ENCODE data around the gene MID1IP1. TPM values are rescaled to one million over a fixed set of nuclear protein-coding genes. Genes with fewer than 3 reads are reported as not detected.

MID1IP1 gene
- total RNA-seq, 3 donors from 2014 or later (not counting 1 experiment from before 2014, with no cell fraction given), result 7.2 to 19.1 (median 14.4) TPM

DNA sequence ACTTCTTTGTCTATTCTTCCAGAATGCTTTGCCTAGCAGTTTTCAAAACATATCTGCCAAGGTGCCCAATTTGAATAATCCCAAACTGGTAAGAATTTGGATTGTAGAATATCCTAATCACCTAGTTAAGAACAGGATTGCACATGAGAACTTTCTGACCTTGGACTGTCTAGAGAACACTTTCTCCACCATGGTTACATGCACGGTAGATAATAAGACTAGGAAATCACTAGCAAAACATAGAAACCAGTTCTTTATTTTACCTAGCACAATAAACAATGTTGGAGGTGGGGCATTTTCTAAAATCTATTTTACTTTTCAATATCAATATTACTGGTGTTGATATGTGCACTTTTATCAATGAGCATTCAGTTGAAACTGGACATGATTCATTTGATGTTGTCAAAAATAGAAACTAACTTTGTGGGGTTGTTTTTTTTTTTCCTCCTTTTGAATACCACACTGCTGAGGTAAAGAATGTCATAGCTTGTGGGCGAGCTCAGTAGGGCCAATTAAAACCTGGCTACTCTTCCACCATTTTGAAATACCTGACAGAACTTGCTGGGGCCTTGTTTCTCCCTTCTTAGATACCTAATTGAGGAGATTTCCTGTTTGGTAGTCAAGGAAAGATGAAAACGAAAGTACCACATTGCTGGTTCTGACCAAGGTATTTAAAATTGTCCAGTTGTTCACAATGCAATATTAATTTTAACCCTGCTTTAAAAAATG, 10.4 kb downstream of the MID1IP1 start:
- ATAC-seq, result peak in 2 of 3 donors; percentile 40 to 42
- no peaks in the 10 kb centered on the region for H3K27me3 Mint-ChIP-seq (ENCODE audit: low read depth in 2 of 2)
- peaks cover 7% of the 10 kb centered on the region for H3K4me1 ChIP-seq (ENCODE audit: control insufficient read depth, insufficient read depth, low read length)
- no peaks in the 10 kb centered on the region for H3K36me3 ChIP-seq (ENCODE audit: control insufficient read depth, insufficient read depth, low read length)
- no peaks in the 10 kb centered on the region for H3K36me3 Mint-ChIP-seq
- peak in 1 of 2 donors; percentile 60 for DNase-seq
- H3K4me3 ChIP-seq (ENCODE audit: low read length), result no peak overlapping the region
- intact Hi-C loops (cut with micrococcal nuclease), result no loop called here
- WGBS (ENCODE audit: insufficient coverage), result no CpG with 5 or more reads among the region's 3 CpGs
- no peaks in the 10 kb centered on the region for H3K9me3 Mint-ChIP-seq
- H3K4me3 Mint-ChIP-seq, result peak overlapping the region; percentile 75
- H3K4me1 Mint-ChIP-seq, result peaks cover 21 to 22% of the 10 kb centered on the region in 2 donors
- no peaks in the 10 kb centered on the region for H3K9me3 ChIP-seq (ENCODE audit: control insufficient read depth, insufficient read depth, low read length)
- H3K27ac ChIP-seq (ENCODE audit: low read length), result peak overlapping the region; percentile 57
- peak overlapping the region; percentile 74 to 77 for H3K27ac Mint-ChIP-seq
- TF ChIP-seq, protein P1, sequence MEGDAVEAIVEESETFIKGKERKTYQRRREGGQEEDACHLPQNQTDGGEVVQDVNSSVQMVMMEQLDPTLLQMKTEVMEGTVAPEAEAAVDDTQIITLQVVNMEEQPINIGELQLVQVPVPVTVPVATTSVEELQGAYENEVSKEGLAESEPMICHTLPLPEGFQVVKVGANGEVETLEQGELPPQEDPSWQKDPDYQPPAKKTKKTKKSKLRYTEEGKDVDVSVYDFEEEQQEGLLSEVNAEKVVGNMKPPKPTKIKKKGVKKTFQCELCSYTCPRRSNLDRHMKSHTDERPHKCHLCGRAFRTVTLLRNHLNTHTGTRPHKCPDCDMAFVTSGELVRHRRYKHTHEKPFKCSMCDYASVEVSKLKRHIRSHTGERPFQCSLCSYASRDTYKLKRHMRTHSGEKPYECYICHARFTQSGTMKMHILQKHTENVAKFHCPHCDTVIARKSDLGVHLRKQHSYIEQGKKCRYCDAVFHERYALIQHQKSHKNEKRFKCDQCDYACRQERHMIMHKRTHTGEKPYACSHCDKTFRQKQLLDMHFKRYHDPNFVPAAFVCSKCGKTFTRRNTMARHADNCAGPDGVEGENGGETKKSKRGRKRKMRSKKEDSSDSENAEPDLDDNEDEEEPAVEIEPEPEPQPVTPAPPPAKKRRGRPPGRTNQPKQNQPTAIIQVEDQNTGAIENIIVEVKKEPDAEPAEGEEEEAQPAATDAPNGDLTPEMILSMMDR (IDR thresholded peaks at IDR 0.05), result no peak
- no peaks in the 10 kb centered on the region for H3K27me3 ChIP-seq (ENCODE audit: control insufficient read depth, insufficient read depth, low read length)

DNA sequence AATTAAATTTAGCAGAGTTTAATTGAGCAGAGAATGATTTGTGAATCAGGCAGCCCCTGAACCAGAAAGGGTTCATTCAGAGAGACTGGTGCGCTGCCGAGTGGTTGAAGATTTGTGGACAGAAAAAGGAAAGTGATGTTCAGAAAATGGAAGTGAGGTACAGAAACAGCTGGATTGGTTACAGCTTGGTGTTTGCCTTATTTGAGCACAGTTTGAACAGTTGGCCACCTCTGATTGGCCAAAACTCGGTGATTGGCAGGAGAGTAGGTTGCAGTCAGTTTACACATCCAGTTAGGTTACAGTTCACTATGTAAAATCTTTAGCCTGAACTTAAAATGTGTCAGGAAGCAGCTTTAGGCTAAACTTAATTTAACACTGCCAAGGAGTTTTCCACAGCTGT, 14.9 kb downstream of the MID1IP1 start:
- no peak overlapping the region for H3K4me3 ChIP-seq (ENCODE audit: low read length)
- peaks cover 15 to 16% of the 10 kb centered on the region in 2 donors for H3K4me1 Mint-ChIP-seq
- peak overlapping the region in 1 of 2 donors; percentile 65 for H3K27ac Mint-ChIP-seq
- no peak overlapping the region for H3K4me3 Mint-ChIP-seq
- H3K27me3 ChIP-seq (ENCODE audit: control insufficient read depth, insufficient read depth, low read length), result no peaks in the 10 kb centered on the region
- no peaks in the 10 kb centered on the region for H3K36me3 Mint-ChIP-seq
- 27% methylated on average over 3 of the region's 3 CpGs for WGBS (ENCODE audit: insufficient coverage)
- ATAC-seq (peak in 1 of 3 donors; percentile 26), DNase-seq (peak in 1 of 2 donors; percentile 63)
- peaks cover 0 to 3% of the 10 kb centered on the region in 2 donors for H3K27me3 Mint-ChIP-seq (ENCODE audit: low read depth in 2 of 2)
- H3K9me3 Mint-ChIP-seq, result no peaks in the 10 kb centered on the region
- H3K27ac ChIP-seq (ENCODE audit: low read length), result peak overlapping the region; percentile 38
- TF ChIP-seq, protein P1 (IDR thresholded peaks at IDR 0.05), result no peak
- intact Hi-C loops (cut with micrococcal nuclease), result no loop called here
- peaks cover 13% of the 10 kb centered on the region for H3K4me1 ChIP-seq (ENCODE audit: control insufficient read depth, insufficient read depth, low read length)
- H3K36me3 ChIP-seq (ENCODE audit: control insufficient read depth, insufficient read depth, low read length), result no peaks in the 10 kb centered on the region
- H3K9me3 ChIP-seq (ENCODE audit: control insufficient read depth, insufficient read depth, low read length), result no peaks in the 10 kb centered on the region

DNA sequence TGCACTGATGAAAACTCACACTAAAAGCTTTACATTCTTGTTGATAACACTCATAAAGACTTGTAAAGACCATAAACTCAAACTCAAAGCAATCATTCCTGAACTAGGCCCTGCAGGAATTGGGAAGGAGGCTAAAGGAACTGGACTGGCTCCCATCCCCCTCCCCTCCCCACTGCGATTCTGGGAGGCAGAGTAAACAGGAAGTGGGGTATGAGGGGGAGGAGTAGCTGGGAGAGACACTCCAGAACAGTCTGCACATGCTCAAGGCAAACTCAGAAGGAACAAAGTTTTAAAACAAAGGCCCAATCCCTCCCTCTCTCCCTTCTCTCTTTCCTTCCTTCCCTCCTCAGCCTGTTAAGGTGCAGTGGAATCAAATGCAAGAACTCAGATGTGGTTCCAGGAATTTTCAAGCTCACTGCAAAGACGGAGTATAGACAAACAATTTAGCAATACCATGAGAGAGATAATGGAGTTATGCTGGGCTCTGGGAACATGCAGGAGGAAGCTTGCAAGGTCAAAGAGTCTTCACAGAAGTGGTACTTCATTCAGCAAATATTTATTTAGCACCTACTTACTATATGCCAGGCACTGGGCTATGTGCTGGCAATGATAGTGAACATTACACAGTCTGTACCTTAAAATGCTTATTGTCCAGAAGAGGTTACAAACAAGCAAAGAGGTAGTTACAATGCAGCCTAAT, 15.9 kb downstream of the MID1IP1 start:
- Mint-ChIP-seq H3K9me3 (no peaks in the 10 kb centered on the region), H3K36me3 (no peaks in the 10 kb centered on the region), H3K4me1 (peaks cover 5 to 6% of the 10 kb centered on the region in 2 donors), H3K4me3 (peak overlapping the region; percentile 62), H3K27me3 (ENCODE audit: low read depth in 2 of 2) (peaks cover 0 to 7% of the 10 kb centered on the region in 2 donors), H3K27ac (peak overlapping the region in 1 of 2 donors; percentile 65)
- Histone ChIP-seq H3K9me3 (ENCODE audit: control insufficient read depth, insufficient read depth, low read length) (no peaks in the 10 kb centered on the region), H3K4me1 (ENCODE audit: control insufficient read depth, insufficient read depth, low read length) (peaks cover 13% of the 10 kb centered on the region), H3K4me3 (ENCODE audit: low read length) (no peak overlapping the region), H3K27me3 (ENCODE audit: control insufficient read depth, insufficient read depth, low read length) (no peaks in the 10 kb centered on the region), H3K27ac (ENCODE audit: low read length) (peak overlapping the region; percentile 38), H3K36me3 (ENCODE audit: control insufficient read depth, insufficient read depth, low read length) (no peaks in the 10 kb centered on the region)
- DNase-seq, result peak in 1 of 2 donors; percentile 52
- TF ChIP-seq, protein P1 (IDR thresholded peaks at IDR 0.05), result no peak
- intact Hi-C loops (cut with micrococcal nuclease), result no loop called here
- 83% methylated on average over 1 of the region's 2 CpGs for WGBS (ENCODE audit: insufficient coverage)
- ATAC-seq, result no peak
